ENCODE data around the gene STMP1.
A peak's percentile ranks its signal among the peaks of the same experiment; 100 is the strongest.
"Not testable (repeated sequence)": the region's sequence is repeated elsewhere in the genome, so short reads cannot be mapped to it uniquely, and the experiment has no call there.

The STMP1 gene

DNA sequence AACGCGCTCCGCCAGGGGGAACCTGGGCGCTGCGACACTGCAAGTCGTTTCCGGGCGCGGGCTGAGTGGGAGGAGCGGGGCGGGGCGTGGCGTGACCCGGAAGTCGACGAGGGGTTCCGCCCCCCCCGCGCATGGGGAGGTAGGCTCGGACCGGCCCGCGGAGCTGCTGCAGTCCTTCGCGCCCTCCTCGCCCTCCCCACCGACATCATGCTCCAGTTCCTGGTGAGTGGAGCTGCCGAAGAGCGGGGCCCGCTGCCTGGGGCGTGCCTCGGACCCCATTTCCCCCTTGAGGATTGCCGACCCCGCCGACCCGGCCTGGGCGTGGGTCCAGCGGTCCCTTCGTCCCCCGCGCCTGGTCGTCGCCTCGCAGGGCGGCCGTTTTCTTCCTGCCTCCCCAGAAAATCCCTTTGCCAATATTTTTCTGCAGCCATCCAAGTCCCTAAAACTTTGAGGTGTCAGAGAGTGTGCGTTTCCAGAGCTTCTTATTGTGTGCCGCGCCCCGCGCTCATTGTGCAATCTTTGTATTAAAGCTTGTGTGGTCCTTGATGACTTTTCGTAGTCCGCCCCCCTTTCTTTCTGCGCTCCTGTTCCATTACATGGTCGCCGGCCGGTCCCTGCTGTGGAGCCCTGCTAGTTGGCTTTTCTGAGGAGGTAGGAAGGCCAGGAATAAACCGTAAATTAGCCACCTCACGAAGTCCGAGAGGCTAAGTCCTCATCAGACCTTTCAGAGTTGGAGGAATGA, at the start of gene STMP1:
Gene STMP1, plus strand, starts transcription at position 142 of the 742 bp plus-strand sequence.
- DNase-seq, result peak; percentile 99

GRCh38 chr7:135616136-135616535, 46.2 kb upstream of the STMP1 start:
- DNase-seq, result no peak

GRCh38 chr7:135617781-135618180, 44.5 kb upstream of the STMP1 start:
- DNase-seq, result no peak

DNA sequence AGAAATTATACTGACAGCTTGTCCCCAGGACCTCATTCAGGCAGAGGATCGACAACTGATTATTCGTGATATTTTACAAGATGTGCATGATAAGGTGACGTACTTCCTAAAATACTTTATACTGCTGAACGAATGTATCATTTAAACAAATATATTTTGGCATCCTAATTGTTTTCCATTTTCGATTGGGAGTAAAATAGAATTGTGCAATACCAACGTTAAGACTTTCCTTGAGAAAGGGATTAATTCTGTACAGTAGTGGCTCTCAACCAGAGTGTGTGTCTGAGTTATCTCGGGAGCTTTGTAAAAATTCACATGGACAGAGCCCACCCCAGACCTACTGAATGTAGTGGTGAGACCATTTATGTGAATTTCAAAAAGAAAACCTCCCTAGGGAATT, 43.8 kb upstream of the STMP1 start:
- DNase-seq, result no peak

- no peak for DNase-seq
Measured at GRCh38 chr7:135620447-135620846, 41.9 kb upstream of the STMP1 start.

DNA sequence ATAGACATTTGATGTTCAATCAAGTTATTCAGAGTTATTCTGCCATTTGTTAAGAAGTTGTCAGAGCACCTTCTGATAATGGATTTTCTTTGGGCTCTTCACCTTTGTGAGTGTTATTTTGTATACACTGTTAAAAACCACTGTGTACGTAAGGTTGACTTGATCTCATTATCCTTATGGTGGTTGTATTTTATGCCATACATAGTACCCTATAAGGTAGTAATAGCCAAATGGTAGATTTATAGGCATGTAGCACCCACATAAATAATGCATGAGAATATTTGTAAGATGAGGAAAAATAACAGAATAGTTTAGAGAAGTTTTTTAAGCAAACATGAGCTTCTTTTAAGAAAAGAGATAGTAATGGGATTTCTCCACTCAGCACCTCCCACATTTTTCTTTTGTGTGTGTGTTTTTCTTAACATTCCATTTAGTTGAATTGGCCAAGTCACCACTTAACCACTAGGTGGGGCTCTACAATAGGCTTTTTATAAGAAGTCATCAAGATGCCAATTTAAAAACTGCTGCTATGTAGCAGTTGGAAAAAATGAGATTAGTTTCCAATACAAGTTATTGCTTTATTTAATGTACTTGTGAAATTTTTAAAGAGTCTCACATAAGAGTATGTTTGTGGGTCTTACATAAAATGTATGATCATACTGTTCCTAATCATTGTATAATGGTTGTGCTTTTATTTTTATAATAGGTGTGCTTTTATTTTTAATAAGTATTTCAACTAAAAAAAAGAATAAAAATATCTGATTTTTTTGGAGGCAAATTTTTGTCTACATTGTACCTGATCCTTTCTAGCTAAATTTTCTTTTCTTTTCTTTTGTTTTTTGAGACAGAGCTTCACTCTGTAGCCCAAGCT, 41.1 kb upstream of the STMP1 start:
- no peak for DNase-seq

DNA sequence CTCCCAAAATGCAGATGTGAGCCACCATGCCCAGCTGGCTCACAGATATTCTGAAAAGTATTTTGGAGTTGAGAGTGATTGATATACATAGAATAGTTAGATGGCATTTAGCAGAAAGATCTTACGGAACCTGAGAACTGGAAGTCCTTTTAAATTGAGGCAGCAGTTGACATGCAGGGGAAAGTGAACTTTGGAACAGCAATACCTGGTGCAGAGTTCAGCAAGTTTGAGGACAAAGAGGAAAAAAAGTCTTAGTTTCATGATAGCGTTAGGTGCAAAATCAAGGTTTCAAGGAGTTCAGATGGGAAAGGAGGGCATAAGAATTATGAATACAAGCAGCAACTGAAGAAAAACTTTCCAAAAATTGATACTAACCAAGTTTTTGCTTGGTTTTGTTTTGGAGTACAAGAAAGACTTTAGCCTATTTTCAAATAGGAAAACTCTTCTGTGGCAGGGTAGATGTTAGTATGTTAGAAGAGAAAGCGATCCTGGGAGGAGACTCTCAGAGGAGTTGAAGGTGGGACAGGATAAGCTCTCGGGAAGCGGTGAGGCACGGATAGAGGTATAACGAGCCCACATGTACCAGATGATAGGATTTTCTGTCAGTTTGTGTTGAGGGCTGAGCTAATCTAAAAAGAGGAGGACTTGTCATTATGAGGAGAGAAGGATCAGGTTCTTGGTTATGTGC, 28.0 kb upstream of the STMP1 start:
- DNase-seq, result no peak

- DNase-seq, result not testable (repeated sequence)
Measured at GRCh38 chr7:135639690-135640089, 22.6 kb upstream of the STMP1 start.

DNA sequence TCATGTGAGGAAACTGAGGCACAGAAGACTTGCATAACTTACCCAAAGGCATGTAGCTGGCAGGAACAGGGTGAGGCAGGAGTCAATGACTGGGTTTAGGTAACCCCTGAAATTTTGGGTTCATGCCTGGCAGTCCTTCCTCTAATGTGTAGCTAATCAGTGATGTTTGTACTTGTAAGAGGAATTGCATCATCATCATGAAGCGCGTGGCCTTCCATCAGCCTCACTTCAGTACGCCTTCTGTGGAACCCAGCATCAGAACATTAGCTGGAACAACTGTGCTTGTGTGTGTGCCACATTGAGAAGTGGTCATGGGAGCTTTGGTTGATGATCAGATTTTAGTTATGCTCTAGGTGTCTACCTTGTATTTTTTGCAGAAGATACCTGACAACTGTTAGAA, 18.2 kb upstream of the STMP1 start:
- DNase-seq, result no peak

DNA sequence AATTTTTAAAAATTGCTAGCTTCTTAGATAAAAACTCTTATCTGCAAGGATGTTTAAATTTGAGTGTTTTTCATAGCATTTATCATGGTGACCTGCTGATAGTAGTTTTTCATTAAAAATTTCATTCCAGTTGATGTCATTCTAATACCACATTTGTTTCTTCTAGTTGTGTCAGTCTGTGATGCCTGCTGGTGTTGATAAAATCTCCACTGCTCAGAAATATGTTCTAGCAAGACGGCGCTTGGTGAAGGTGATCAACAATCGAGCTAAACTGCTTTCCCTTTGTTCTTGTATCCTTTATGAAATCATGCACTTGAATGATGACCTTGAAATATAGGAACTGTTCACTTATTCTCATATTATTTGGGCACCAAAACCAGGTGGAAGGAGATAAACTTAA, 17.6 kb upstream of the STMP1 start:
- DNase-seq, result no peak

GRCh38 chr7:135645296-135645904, 16.9 kb upstream of the STMP1 start:
- no peak for DNase-seq

- DNase-seq, result no peak
Measured at GRCh38 chr7:135647755-135648154, 14.6 kb upstream of the STMP1 start.

DNA sequence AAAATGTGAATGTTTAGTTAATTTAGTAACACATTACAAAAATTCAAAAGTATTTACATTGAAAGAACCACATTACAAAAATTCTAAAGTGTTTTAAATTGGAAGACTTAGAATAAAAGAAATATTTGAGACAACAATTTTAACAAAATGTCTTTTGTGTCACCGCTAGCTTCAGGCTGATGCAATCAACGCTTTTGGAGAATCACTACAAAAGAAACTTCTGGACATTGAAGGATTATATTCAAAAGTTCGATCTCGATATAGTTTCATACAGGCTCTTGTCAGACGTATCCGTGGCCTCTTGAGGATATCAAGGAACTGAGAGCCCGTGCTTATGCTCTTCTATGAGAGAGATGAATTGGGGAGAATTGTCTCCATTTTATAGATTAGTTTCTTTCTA, 14.1 kb upstream of the STMP1 start:
- DNase-seq, result no peak

- DNase-seq, result no peak
Measured at GRCh38 chr7:135650831-135651573, 11.3 kb upstream of the STMP1 start.

- no peak for DNase-seq
Measured at GRCh38 chr7:135653340-135654080, 8.8 kb upstream of the STMP1 start.

DNA sequence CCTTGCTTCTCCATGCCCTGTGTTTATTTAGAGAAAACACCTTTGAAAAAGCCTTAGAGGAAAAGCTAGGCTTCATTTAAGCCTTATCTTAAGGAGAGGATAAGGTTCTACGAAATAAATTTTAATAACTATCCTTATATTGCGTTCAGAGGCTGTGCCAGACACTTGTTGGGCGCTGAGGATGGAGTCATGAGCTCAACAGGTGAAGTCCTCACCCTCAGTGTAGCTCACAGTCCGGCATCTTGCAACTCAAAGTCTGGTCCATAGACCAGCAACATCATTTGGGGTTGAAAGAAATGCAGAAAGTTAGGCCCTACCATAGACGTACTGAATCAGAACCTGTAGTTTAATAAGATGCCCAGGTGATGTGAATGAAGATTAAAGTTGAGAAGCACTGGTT, 3.8 kb upstream of the STMP1 start:
- no peak for DNase-seq

DNA sequence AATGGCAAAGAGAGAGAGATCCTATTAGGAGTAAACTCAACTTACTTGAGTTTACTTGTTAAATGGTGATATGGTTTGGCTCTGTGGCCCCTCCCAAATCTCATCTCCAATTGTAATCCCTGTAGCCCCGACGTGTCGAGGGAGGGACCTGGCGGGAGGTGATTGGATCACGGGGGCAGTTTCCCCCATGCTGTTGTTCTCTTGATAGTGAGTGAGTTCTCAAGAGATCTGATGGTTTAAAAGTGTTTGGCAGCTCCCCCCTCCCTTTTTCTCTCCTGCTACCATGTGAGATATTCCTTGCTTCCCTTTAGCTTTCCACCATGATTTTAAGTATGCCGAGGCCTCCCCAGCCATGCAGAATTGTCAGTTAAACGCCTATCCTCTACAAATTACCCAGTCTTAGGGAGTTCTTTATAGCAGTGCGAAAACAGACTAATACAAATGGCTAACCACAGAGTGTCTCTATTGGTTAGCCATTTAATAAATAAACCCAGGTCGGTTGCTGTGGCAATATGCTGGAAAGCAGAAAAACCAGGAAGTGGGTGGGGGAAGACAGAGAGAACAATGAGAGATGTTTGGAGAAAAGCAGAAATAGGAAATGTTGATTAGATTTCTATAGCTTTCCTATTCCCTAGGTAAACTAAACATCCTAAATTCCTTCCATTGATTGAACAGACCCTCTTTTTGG, 3.0 kb upstream of the STMP1 start:
- DNase-seq, result no peak

DNA sequence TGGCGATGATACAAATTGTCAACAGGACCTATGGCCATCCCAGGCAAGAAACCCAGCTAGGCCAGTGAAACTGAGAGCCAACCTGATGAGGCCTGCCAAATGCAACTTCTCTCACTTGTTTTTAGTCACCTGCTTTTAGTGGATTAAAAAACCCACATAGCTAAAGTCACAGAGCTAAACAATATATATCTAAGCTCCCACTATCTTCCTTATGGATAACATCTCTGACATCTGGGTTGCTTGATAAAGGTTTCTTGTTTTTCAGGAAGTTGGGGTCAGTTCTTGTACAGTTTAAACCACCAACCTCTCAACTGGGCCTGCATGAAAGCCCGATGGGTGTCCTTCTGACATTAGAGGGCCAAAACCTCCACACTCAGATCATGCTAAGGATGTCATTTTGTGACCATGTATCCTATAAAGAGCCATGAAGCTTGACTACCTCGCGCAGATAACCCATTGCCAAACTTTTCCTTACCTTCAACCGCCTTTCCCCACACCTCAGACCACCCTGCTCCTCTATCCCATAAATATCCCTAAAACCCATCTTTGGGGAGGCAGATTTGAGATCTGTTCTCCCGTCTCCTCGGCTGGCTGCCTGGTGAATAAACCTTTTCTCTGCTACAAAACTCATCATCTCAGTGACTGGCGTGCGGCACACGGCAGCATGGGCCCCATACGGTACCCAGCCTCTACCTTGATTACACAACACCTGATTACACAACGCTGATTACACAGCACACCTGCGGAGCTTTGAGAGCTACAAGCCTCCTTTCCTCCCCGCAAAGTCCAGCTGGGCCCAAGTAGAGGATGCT, 797 bp upstream of the STMP1 start:
- no peak for DNase-seq

DNA sequence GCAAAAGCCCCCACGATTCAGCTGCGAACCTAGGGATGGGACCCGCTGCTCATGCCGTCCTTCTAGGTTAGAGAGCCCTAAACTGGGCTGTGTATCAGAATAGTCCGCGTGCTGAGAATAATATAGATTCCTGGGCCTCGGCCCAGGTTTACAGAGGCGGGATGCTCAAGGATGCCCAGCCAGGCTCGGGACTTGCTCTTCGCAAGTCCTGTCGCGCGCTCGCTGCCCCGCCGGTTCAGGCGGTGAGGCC, 266 bp upstream of the STMP1 start:
- no peak for DNase-seq

DNA sequence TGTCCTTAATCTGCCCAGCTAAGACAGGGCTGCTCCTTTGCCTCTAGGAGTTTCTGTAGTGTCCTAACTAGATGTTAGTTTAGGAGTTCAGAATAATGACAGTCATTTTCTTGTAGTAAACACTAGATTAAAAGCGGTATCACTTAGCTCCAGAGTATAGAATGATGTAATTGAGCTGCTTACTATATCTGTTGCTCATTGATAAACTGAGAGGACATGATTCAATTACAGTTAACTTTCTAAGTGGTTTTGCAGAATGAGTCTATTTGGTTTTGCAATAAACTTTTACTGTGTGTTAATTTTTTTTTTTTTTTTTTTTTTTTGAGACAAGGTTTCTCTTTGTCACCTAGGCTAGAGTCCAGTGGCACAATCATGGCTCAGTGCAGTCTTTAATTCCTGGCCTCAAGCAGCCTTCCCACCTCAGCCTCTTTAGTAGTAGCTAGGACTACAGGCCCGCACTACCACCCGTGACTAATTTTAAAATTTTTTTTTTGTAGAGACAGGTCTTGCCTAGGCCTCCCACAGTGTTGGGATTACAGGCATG, 1.8 kb downstream of the STMP1 start:
- no peak for DNase-seq

All from stimulated activated CD4-positive, alpha-beta T cell treated with anti-CD3 and anti-CD28 coated beads, Interleukin-12 subunit alpha, Interleukin-12 subunit beta, amount 100 ng/mL, for 4 hours (primary cell).